Glutamatergic neuron (in vitro differentiated cells): ENCODE data around the gene LYST. TPM values are rescaled to one million over a fixed set of nuclear protein-coding genes. Genes with fewer than 3 reads are reported as not detected.
"Not testable (repeated sequence)": the region's sequence is repeated elsewhere in the genome, so short reads cannot be mapped to it uniquely, and the experiment has no call there.

ENCODE experiments used
- DNase-seq: peaks from one replicate; pipeline ENCODE4 v3.0.0; 2022
- H3K27ac Mint-ChIP-seq: one replicate; pipeline ENCODE4 v1.8.0; 2020; ENCODE audit warnings: mild to moderate bottlenecking, mixed read lengths, inconsistent platforms; ENCODE audit not compliant: unreplicated experiment
- H3K27me3 Mint-ChIP-seq: one replicate; pipeline ENCODE4 v1.8.0; 2020; ENCODE audit warnings: mild to moderate bottlenecking, moderate library complexity, mixed read lengths, inconsistent platforms; ENCODE audit not compliant: unreplicated experiment
- H3K36me3 Mint-ChIP-seq: one replicate; pipeline ENCODE4 v1.8.0; 2020; ENCODE audit warnings: mild to moderate bottlenecking, mixed read lengths, inconsistent platforms; ENCODE audit not compliant: unreplicated experiment
- H3K4me1 Mint-ChIP-seq: one replicate; pipeline ENCODE4 v1.8.0; 2020; ENCODE audit warnings: mild to moderate bottlenecking, low read depth, mixed read lengths, inconsistent platforms; ENCODE audit not compliant: unreplicated experiment
- H3K4me3 Mint-ChIP-seq: one replicate; pipeline ENCODE4 v1.8.0; 2020; ENCODE audit warnings: mild to moderate bottlenecking, mixed read lengths, inconsistent platforms; ENCODE audit not compliant: unreplicated experiment
- H3K9me3 Mint-ChIP-seq: one replicate; pipeline ENCODE4 v1.8.0; 2020; ENCODE audit warnings: mild to moderate bottlenecking, moderate library complexity, mixed read lengths, inconsistent platforms; ENCODE audit not compliant: unreplicated experiment
- total RNA-seq: library from RNA; stranded (reverse); fragmentation: NEBNext Ultra II Directional; extraction: Animal tissue kit (Norgen Biotek cat#: 25700); gene quantifications from one replicate; pipeline ENCODE4 v1.2.1, GENCODE V29; 2021; ENCODE audit not compliant: unreplicated experiment
- TF ChIP-seq, protein P1 (sequence below): fragments of 200-600 bp; sonication (generic); IDR thresholded peaks from one replicate; pipeline ENCODE4 v1.5.0; 2021; ENCODE audit not compliant: partially characterized antibody, unreplicated experiment

The LYST gene
- total RNA-seq, 1 donor from 2014 or later, result 33.6 TPM

DNA sequence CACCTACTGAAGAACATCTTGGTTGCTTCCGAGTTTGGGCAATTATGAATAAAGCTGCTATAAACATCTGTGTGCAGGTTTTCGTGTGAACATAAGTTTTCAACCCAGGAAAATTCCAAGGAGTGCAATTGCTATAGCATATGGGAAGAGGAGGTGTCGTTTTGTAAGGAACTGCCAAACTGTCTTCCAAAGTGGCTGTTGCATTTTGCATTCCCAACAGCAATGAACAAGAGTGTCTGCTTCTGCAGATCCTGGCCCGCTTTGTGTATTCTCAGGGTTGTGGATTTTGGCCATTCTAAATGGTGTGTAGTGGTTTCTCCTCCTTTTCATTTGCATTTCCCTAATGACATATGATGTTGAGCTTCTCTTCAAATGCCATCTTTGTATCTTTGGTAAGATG, 240.9 kb downstream of the LYST start:
- no peak for DNase-seq
- Mint-ChIP-seq H3K4me1 (peaks cover 13% of the 10 kb centered on the region), H3K27ac (no peak overlapping the region), H3K4me3 (no peak overlapping the region), H3K27me3 (no peaks in the 10 kb centered on the region), H3K9me3 (no peaks in the 10 kb centered on the region), H3K36me3 (no peaks in the 10 kb centered on the region)
- TF ChIP-seq, protein P1, sequence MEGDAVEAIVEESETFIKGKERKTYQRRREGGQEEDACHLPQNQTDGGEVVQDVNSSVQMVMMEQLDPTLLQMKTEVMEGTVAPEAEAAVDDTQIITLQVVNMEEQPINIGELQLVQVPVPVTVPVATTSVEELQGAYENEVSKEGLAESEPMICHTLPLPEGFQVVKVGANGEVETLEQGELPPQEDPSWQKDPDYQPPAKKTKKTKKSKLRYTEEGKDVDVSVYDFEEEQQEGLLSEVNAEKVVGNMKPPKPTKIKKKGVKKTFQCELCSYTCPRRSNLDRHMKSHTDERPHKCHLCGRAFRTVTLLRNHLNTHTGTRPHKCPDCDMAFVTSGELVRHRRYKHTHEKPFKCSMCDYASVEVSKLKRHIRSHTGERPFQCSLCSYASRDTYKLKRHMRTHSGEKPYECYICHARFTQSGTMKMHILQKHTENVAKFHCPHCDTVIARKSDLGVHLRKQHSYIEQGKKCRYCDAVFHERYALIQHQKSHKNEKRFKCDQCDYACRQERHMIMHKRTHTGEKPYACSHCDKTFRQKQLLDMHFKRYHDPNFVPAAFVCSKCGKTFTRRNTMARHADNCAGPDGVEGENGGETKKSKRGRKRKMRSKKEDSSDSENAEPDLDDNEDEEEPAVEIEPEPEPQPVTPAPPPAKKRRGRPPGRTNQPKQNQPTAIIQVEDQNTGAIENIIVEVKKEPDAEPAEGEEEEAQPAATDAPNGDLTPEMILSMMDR, result no peak

DNA sequence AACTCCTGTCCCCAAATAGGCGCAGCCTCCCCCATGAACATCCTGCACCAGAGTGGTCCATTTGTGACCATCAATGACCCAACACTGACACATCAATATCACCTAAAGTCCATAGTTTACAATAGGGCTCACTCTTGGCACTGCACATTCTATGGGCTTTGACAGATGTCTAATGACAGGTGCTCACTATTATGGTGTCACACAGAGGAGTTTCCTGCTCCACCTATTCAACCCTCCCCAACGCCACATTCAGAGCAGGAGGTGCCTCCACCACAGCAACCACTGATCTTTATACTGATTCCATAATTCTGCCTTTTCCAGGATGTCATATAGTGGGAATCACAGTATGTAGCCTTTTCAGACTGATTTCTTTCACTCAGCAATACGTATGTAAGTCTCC, 241.4 kb downstream of the LYST start:
- DNase-seq, result no peak
- Mint-ChIP-seq H3K36me3 (no peaks in the 10 kb centered on the region), H3K27me3 (no peaks in the 10 kb centered on the region), H3K4me1 (peaks cover 13% of the 10 kb centered on the region), H3K27ac (no peak overlapping the region), H3K9me3 (no peaks in the 10 kb centered on the region), H3K4me3 (no peak overlapping the region)
- TF ChIP-seq, protein P1, result no peak

DNA sequence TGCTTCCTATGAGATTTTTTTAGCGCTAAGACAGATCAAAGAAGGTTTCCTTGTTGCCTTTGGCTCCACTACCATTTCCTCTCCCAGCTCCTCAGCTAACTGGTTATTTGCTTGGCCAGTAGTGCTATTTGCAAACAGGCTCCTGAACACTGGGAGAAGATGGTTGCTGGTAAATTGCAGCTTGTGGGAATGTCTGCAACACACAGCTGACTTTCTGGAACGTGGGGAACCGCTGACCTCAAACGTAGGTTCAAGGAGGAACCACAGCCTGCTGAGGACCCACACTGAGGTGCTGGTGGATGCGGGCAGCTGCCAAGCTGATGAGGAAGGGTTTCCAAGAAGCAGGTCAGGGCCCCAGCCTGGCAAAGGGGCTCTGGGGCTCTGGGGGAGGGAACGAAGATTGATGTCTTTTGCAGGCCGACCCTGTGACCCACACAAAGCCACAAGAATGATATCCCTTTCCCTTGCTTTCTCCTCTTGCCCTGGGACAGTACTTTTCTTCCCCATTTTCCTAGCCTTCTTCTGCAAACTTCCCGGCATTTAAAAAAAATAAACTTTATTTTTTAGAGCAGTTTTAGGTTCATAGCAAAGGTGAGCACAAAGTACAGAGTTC, 241.9 kb downstream of the LYST start:
- TF ChIP-seq, protein P1, result no peak
- Mint-ChIP-seq H3K27me3 (no peaks in the 10 kb centered on the region), H3K4me3 (no peak overlapping the region), H3K9me3 (no peaks in the 10 kb centered on the region), H3K4me1 (peaks cover 13% of the 10 kb centered on the region), H3K36me3 (no peaks in the 10 kb centered on the region), H3K27ac (no peak overlapping the region)
- DNase-seq, result no peak

DNA sequence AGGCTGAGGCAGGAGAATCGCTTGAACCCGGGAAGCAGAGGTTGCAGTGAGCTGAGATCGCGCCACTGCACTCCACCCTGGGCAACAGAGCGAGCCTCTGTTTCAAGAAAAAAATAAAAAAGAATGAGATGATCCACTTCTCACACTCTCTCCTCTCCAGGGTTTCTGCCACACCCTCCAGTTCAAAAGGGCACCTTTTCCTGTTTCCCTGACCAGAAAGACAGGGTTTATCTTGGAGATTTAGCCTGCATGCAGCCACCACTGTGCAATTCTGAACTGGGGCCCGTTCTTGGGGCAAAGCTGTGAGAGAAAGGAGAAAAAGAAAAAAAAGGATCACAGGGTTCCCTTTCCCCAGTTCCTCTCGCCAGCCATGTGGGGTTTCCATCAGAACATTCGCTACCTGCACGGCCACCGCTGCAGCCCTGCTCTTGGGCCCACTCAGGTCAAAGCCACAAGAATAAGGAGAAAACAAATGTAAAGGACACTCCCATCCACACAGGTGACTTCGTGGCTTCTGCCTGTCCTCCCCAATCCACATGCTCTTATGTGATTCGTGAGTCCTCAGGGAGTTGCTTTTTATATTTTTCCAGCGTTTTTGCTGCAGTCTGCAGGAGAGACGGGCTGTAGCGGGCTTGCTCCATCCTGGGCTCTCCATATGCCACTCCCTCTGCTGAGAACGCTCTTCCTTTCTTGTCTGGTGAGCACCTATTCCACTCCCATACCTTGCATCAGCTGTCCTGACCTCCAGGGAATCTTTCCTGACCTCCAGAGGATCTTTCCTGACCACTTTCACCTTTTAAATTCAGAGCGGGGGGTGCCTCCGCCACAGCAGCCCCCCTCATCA, 243.5 kb downstream of the LYST start:
- H3K9me3 Mint-ChIP-seq, result no peaks in the 10 kb centered on the region
- H3K27me3 Mint-ChIP-seq, result no peaks in the 10 kb centered on the region
- H3K4me1 Mint-ChIP-seq, result peaks cover 13% of the 10 kb centered on the region
- no peaks in the 10 kb centered on the region for H3K36me3 Mint-ChIP-seq
- H3K27ac Mint-ChIP-seq, result peak overlapping the region; percentile 50
- peak overlapping the region; percentile 43 for H3K4me3 Mint-ChIP-seq
- DNase-seq, result no peak
- TF ChIP-seq, protein P1, result no peak

DNA sequence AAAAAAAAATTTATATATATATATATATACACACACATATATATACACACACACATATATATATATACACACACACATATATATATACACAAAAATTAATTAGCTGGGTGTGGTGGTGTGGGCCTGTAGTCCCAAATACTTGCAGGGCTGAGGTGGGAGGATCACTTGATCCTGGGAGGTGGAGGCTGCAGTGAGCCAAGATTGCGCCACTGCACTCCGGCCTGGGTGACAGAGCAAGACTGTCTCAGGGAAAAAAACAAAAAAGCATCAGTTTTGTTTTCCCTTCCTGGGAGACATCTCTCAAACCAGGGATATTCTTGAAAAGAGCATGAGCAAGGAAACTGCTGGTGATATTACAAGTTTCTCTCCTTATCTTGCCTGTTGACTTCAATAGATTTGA, 247.6 kb downstream of the LYST start:
- peaks cover 14% of the 10 kb centered on the region for H3K4me1 Mint-ChIP-seq
- not testable (repeated sequence) for H3K27me3 Mint-ChIP-seq, H3K4me3 Mint-ChIP-seq, H3K36me3 Mint-ChIP-seq, H3K27ac Mint-ChIP-seq, DNase-seq, H3K9me3 Mint-ChIP-seq
